Mesenchymal stem cell (in vitro differentiated cells and primary cell): ENCODE results near the gene CRISPLD2.

ENCODE experiments used
- DNase-seq: peaks from one replicate; pipeline ENCODE4 v3.0.0-alpha.2; 2013
- H2AFZ ChIP-seq: one replicate; pipeline ENCODE4 v1.6.1; 2013; ENCODE audit warnings: low read depth, mild to moderate bottlenecking, control low read depth, inconsistent platforms, low read length, moderate library complexity
- H2AK5ac ChIP-seq: 2 replicates; pipeline ENCODE4 v1.6.1; 2013; ENCODE audit warnings: low read length, moderate library complexity, mild to moderate bottlenecking, inconsistent platforms; ENCODE audit not compliant: severe bottlenecking
- H2BK120ac ChIP-seq: one replicate; pipeline ENCODE4 v1.6.1; 2013; ENCODE audit warnings: low read depth, mild to moderate bottlenecking, inconsistent platforms, low read length, moderate library complexity
- H2BK12ac ChIP-seq, 2 experiments: one replicate each; pipeline ENCODE4 v1.6.1; 2013; ENCODE audit warnings: inconsistent platforms in 2 of 2, low read length in 2 of 2, mild to moderate bottlenecking in 2 of 2, moderate library complexity in 2 of 2, control low read depth in 1 of 2
- H2BK15ac ChIP-seq: one replicate; pipeline ENCODE4 v1.6.1; 2013; ENCODE audit warnings: mild to moderate bottlenecking, low read depth, inconsistent platforms; ENCODE audit not compliant: poor library complexity, severe bottlenecking
- H2BK5ac ChIP-seq: 2 replicates; pipeline ENCODE4 v1.6.1; 2013; ENCODE audit warnings: low read depth, mild to moderate bottlenecking, low read length, control low read depth, inconsistent platforms; ENCODE audit not compliant: poor library complexity, severe bottlenecking
- H3K14ac ChIP-seq, 2 experiments: one replicate each; pipeline ENCODE4 v1.6.1; 2013; ENCODE audit warnings: inconsistent platforms in 2 of 2, low read length in 2 of 2, control low read depth in 1 of 2, mild to moderate bottlenecking in 1 of 2, moderate library complexity in 1 of 2
- H3K18ac ChIP-seq, 2 experiments: one replicate each; pipeline ENCODE4 v1.6.1; 2013; ENCODE audit warnings: inconsistent platforms in 2 of 2, low read length in 2 of 2, control low read depth in 1 of 2, low read depth in 1 of 2, mild to moderate bottlenecking in 1 of 2
- H3K23ac ChIP-seq, 2 experiments: one replicate each; pipeline ENCODE4 v1.6.1; 2013; ENCODE audit warnings: inconsistent platforms in 2 of 2, low read length in 2 of 2, mild to moderate bottlenecking in 2 of 2, moderate library complexity in 2 of 2, control low read depth in 1 of 2
- H3K27ac ChIP-seq: 2 replicates; pipeline ENCODE4 v1.5.1; 2013; ENCODE audit warnings: mild to moderate bottlenecking, moderate library complexity, low read length, control low read depth, inconsistent platforms; ENCODE audit not compliant: poor library complexity, severe bottlenecking
- H3K27me3 ChIP-seq, 2 experiments: 2 replicates each; pipeline versions ENCODE4 v1.6.1 to v1.7.0; 2013; ENCODE audit warnings: low read length in 2 of 2, mild to moderate bottlenecking in 2 of 2, moderate library complexity in 2 of 2, control low read depth in 1 of 2, inconsistent platforms in 1 of 2; ENCODE audit not compliant: control insufficient read depth in 1 of 2, insufficient read depth in 1 of 2
- H3K36me3 ChIP-seq, 2 experiments: 2 replicates each; pipeline versions ENCODE4 v1.6.1 to v1.7.0; 2013; ENCODE audit warnings: low read length in 2 of 2, control low read depth in 1 of 2, inconsistent platforms in 1 of 2, low read depth in 1 of 2, mild to moderate bottlenecking in 1 of 2; ENCODE audit not compliant: insufficient read depth in 2 of 2, control insufficient read depth in 1 of 2
- H3K4ac ChIP-seq, 2 experiments: one replicate each; pipeline ENCODE4 v1.6.1; 2013; ENCODE audit warnings: inconsistent platforms in 2 of 2, low read length in 2 of 2, mild to moderate bottlenecking in 2 of 2, moderate library complexity in 2 of 2, control low read depth in 1 of 2, low read depth in 1 of 2
- H3K4me1 ChIP-seq: 2 replicates; pipeline ENCODE4 v1.6.1; 2013; ENCODE audit warnings: low read depth, low read length, control low read depth; ENCODE audit not compliant: control insufficient read depth, insufficient read depth
- H3K4me2 ChIP-seq: 2 replicates; pipeline ENCODE4 v1.6.1; 2013; ENCODE audit warnings: low read length, mild to moderate bottlenecking, inconsistent platforms; ENCODE audit not compliant: poor library complexity, severe bottlenecking
- H3K4me3 ChIP-seq, 2 experiments: 2 replicates each; pipeline versions ENCODE4 v1.5.1 to v1.7.0; 2013; ENCODE audit warnings: low read length in 2 of 2, mild to moderate bottlenecking in 2 of 2, control low read depth in 1 of 2, low read depth in 1 of 2; ENCODE audit not compliant: insufficient read depth in 1 of 2
- H3K79me1 ChIP-seq: replicated peaks from 2 replicates; pipeline ENCODE4 v1.6.1; 2013; ENCODE audit warnings: mild to moderate bottlenecking, control low read depth, low read length, inconsistent platforms; ENCODE audit not compliant: poor library complexity, severe bottlenecking
- H3K9ac ChIP-seq: 2 replicates; pipeline ENCODE4 v1.7.0; 2013; ENCODE audit warnings: mild to moderate bottlenecking, low read length, moderate library complexity
- H3K9me3 ChIP-seq: 2 replicates; pipeline ENCODE4 v1.7.0; 2013; ENCODE audit warnings: mild to moderate bottlenecking, low read length; ENCODE audit not compliant: control insufficient read depth
- H4K8ac ChIP-seq: one replicate; pipeline ENCODE4 v1.6.1; 2013; ENCODE audit warnings: inconsistent platforms, mild to moderate bottlenecking, low read length, moderate library complexity
- H4K91ac ChIP-seq: one replicate; pipeline ENCODE4 v1.6.1; 2013; ENCODE audit warnings: mild to moderate bottlenecking, low read length, inconsistent platforms
- whole genome bisulfite sequencing: methylation state at CpG from one replicate; pipeline ENCODE4 v1.1.7; 2013; ENCODE audit warnings: mixed read lengths; 5-methylcytosine and 5-hydroxymethylcytosine counted together

Gene CRISPLD2

DNA sequence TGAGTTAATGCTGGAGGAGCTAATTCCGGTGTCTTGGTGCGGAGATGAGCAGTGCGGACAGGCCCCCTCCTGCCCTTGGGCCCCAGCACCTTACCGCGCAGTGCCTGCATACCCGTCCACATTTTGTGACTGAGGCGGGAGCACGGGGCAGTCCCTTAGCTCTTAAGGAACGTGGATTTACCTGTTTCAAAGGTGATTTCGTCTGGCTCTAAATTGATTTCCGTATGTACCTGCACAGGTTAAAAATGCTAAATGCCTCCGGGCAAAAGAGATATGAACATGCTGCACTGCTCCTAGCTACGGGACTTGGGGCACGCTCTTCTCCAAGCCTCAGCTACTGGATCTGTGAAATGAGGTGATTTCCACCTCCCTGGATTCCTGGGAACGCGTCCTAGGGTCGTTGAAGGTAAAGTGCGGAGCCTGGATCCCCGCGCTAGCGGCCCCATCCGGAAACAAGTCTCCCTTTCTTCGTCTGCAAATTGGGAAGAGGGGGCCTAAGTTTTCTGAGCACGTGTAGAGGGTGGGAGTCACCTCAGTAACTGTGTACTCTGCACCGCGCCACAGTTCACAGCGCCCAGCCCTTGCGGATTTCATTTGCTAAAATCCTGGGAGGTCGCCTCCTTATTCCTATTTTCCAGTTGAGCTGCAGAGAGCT lies 669 bp upstream of the CRISPLD2 start:
- H3K9me3 ChIP-seq: no peaks in the 10 kb centered on the region
- H3K27ac ChIP-seq: no peak overlapping the region
- H3K36me3 ChIP-seq: no peaks in the 10 kb centered on the region
- no peak overlapping the region for H2BK15ac ChIP-seq
- peak overlapping the region; percentile 27 to 76 for H3K4me3 ChIP-seq
- H3K4me1 ChIP-seq: peaks cover 13% of the 10 kb centered on the region
- H3K14ac ChIP-seq: no peak overlapping the region
- H4K8ac ChIP-seq: no peak overlapping the region
- no peaks in the 10 kb centered on the region for H3K79me1 ChIP-seq
- no peak overlapping the region for H4K91ac ChIP-seq
- no peak overlapping the region for H2BK5ac ChIP-seq
- no peak overlapping the region for H3K23ac ChIP-seq
- H2AFZ ChIP-seq: no peak overlapping the region
- no peak overlapping the region for H2BK120ac ChIP-seq
- H3K4me2 ChIP-seq: peak overlapping the region; percentile 83
- no peak overlapping the region for H3K9ac ChIP-seq
- no peak overlapping the region for H2AK5ac ChIP-seq
- peaks cover 3% of the 10 kb centered on the region in 2 experiments for H3K27me3 ChIP-seq
- DNase-seq: no peak
- H3K18ac ChIP-seq: peak overlapping the region; percentile 5 to 33
- H3K4ac ChIP-seq: no peak overlapping the region
- 64% methylated on average over 29 of the region's 29 CpGs for WGBS
- H2BK12ac ChIP-seq: peak overlapping the region in 1 of 2 experiments; percentile 51

GRCh38 chr16:84820305-84820684 lies 510 bp downstream of the CRISPLD2 start:
- Histone ChIP-seq H3K4ac (no peak overlapping the region), H2AFZ (no peak overlapping the region), H3K27me3 (peaks cover 3% of the 10 kb centered on the region in 2 experiments), H3K4me1 (peaks cover 13% of the 10 kb centered on the region), H3K14ac (peak overlapping the region in 1 of 2 experiments; percentile 89), H2BK12ac (no peak overlapping the region), H3K9me3 (no peaks in the 10 kb centered on the region), H3K4me2 (peak overlapping the region; percentile 91), H3K18ac (peak overlapping the region; percentile 17 to 89), H3K79me1 (no peaks in the 10 kb centered on the region), H4K8ac (no peak overlapping the region), H3K36me3 (no peaks in the 10 kb centered on the region), H3K23ac (no peak overlapping the region), H3K27ac (no peak overlapping the region), H2AK5ac (no peak overlapping the region), H2BK120ac (no peak overlapping the region), H4K91ac (no peak overlapping the region), H3K9ac (peak overlapping the region; percentile 58), H2BK5ac (no peak overlapping the region), H3K4me3 (peak overlapping the region; percentile 54 to 76), H2BK15ac (no peak overlapping the region)
- peak; percentile 52 for DNase-seq
- 81% methylated on average over 8 of the region's 8 CpGs for WGBS

DNA sequence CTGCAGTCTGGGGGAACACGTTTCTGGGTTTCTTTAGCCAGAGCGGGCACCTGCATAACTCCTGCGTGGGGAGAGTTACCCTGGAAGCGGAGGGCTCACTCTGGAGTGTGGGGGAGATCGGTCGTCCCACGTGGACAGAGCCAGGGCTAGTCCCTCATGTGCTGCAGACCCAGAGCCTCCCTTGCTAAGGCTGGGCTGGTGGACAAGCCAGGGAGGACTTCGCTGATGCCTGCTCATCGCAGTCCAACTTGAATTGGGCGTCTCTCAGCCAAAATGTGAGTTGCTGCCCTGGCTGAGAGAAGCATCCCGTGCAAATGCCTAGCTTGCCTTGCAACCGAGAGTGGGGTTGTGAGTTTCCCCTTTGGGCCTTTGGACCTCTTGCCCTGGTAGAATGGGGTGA lies 986 bp downstream of the CRISPLD2 start:
- Histone ChIP-seq H2BK12ac (no peak overlapping the region), H3K79me1 (no peaks in the 10 kb centered on the region), H2BK120ac (no peak overlapping the region), H4K8ac (no peak overlapping the region), H3K4ac (no peak overlapping the region), H2BK5ac (no peak overlapping the region), H3K27me3 (peaks cover 3% of the 10 kb centered on the region in 2 experiments), H3K14ac (no peak overlapping the region), H2BK15ac (no peak overlapping the region), H3K27ac (no peak overlapping the region), H2AFZ (no peak overlapping the region), H4K91ac (no peak overlapping the region), H3K36me3 (no peaks in the 10 kb centered on the region), H3K23ac (no peak overlapping the region), H3K9me3 (no peaks in the 10 kb centered on the region), H3K4me1 (peaks cover 13% of the 10 kb centered on the region), H3K9ac (peak overlapping the region; percentile 58), H3K4me2 (no peak overlapping the region), H3K18ac (no peak overlapping the region), H2AK5ac (no peak overlapping the region), H3K4me3 (peak overlapping the region in 1 of 2 experiments; percentile 76)
- WGBS: 90% methylated on average over 12 of the region's 12 CpGs
- DNase-seq: no peak

DNA sequence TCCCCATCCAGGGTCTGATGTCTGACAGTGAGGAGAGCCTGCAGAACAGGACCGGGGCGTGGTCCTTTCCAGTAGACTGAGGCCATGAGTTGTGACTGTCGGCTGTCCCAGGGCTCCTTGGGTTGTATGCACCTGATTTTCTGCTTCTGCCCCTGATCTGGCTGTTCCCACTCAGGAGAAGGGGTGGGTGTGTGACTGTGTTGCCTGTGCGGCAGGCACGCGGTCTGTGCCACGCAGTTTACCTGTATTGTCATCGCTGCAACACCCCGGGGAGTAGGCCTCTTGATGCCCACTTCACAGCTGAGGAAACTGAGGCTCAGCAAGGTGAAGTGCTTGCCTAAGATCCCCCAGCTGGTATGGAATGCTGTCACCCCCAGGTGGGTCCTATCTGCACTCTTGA lies 1.4 kb downstream of the CRISPLD2 start:
- DNase-seq: no peak
- Histone ChIP-seq H3K4me2 (no peak overlapping the region), H3K9me3 (no peaks in the 10 kb centered on the region), H3K18ac (no peak overlapping the region), H3K27ac (no peak overlapping the region), H3K14ac (no peak overlapping the region), H3K27me3 (peaks cover 3% of the 10 kb centered on the region in 2 experiments), H2AK5ac (no peak overlapping the region), H3K9ac (peak overlapping the region; percentile 58), H2AFZ (no peak overlapping the region), H2BK120ac (no peak overlapping the region), H3K4ac (no peak overlapping the region), H2BK15ac (no peak overlapping the region), H2BK12ac (no peak overlapping the region), H3K36me3 (no peaks in the 10 kb centered on the region), H3K23ac (no peak overlapping the region), H2BK5ac (no peak overlapping the region), H3K4me3 (peak overlapping the region in 1 of 2 experiments; percentile 76), H4K91ac (no peak overlapping the region), H4K8ac (no peak overlapping the region), H3K79me1 (no peaks in the 10 kb centered on the region), H3K4me1 (peaks cover 13% of the 10 kb centered on the region)
- 93% methylated on average over 9 of the region's 9 CpGs for WGBS
